Medulla oblongata (tissue), 1 donor: ENCODE results near the gene BICD1.

ENCODE experiments used
- DNase-seq: peaks from one replicate; pipeline ENCODE4 v3.0.0-alpha.2; 2015; ENCODE audit errors: extremely low spot score

Gene BICD1

GRCh38 chr12:32400866-32401265 is 294.2 kb downstream of the BICD1 start:
- no peak for DNase-seq

- DNase-seq: no peak
Measured at GRCh38 chr12:32402170-32402569, 295.5 kb downstream of the BICD1 start.

- DNase-seq: no peak
Measured at GRCh38 chr12:32402946-32403345, 296.3 kb downstream of the BICD1 start.

GRCh38 chr12:32407795-32408194 is 301.1 kb downstream of the BICD1 start:
- DNase-seq: no peak

- no peak for DNase-seq
Measured at GRCh38 chr12:32413412-32413811, 306.8 kb downstream of the BICD1 start.

- no peak for DNase-seq
Measured at GRCh38 chr12:32418221-32418620, 311.6 kb downstream of the BICD1 start.

GRCh38 chr12:32418903-32419519 is 312.4 kb downstream of the BICD1 start:
- DNase-seq: no peak

- no peak for DNase-seq
Measured at GRCh38 chr12:32419520-32419960, 312.9 kb downstream of the BICD1 start.

- DNase-seq: no peak
Measured at GRCh38 chr12:32420356-32420755, 313.7 kb downstream of the BICD1 start.

- no peak for DNase-seq
Measured at GRCh38 chr12:32423559-32423958, 316.9 kb downstream of the BICD1 start.

GRCh38 chr12:32431025-32431424 is 324.4 kb downstream of the BICD1 start:
- DNase-seq: no peak
